ENCODE measurements around the gene COL27A1.

The COL27A1 gene

DNA sequence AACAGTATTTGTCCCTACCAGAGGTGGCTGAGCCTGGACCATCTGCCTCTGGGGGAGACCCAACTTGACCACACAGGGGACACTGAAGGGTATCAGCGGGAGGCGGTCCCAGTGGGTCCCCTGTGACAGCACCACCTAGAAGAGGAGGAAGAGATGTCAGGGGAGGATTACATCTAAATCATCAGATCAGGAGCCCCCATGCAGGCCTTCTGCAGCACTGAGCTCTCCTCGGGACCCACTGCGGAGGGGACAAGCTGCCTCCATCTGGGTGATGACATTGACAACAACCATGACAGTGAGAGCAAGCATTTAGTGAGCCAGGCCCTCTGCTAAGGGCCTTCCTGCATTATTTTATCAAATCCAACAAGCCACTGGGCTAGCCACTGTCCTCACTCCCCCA is 186.7 kb downstream of the COL27A1 start:
- Histone ChIP-seq H3K18ac (ENCODE audit: low read length) (no peak overlapping the region), H3K4me3 (ENCODE audit: low read length in 2 of 2) (no peak overlapping the region), H2BK5ac (ENCODE audit: low read length) (no peak overlapping the region), H3K4ac (ENCODE audit: low read length) (no peak overlapping the region), H3K79me1 (ENCODE audit: low read depth, low read length) (no peaks in the 10 kb centered on the region), H3K4me1 (ENCODE audit: control insufficient read depth in 2 of 2, insufficient read depth in 1 of 2, low read depth in 1 of 2, low read length in 2 of 2) (no peaks in the 10 kb centered on the region), H2BK120ac (ENCODE audit: low read depth, low read length) (no peak overlapping the region), H3K27ac (replicated peaks; ENCODE audit: low read length) (no peak overlapping the region), H3K36me3 (replicated peaks in 1 of 2; ENCODE audit: control insufficient read depth in 2 of 2, insufficient read depth in 2 of 2, low read length in 2 of 2) (peaks cover 30 to 75% of the 10 kb centered on the region in 2 donors), H3K27me3 (ENCODE audit: control insufficient read depth in 3 of 3, insufficient read depth in 3 of 3, low read depth in 1 of 3, low read length in 3 of 3) (no peaks in the 10 kb centered on the region), H4K91ac (ENCODE audit: low read depth, low read length, poor library complexity) (no peak overlapping the region), H2BK15ac (ENCODE audit: low read length) (no peak overlapping the region), H3K14ac (ENCODE audit: low read length) (no peak overlapping the region), H3K4me2 (ENCODE audit: insufficient read depth, low read length, poor library complexity, severe bottlenecking) (no peak overlapping the region), H3K23ac (ENCODE audit: low read depth, low read length, poor library complexity) (no peak overlapping the region), H2BK12ac (ENCODE audit: low read length) (no peak overlapping the region), H4K8ac (ENCODE audit: low read depth, low read length) (no peak overlapping the region), H3K9me3 (replicated peaks in 1 of 2; ENCODE audit: control insufficient read depth in 2 of 2, insufficient read depth in 1 of 2, low read depth in 1 of 2, low read length in 2 of 2) (no peaks in the 10 kb centered on the region), H3K9ac (ENCODE audit: low read depth, low read length, poor library complexity) (no peak overlapping the region), H2AFZ (ENCODE audit: low read length) (no peak overlapping the region), H2AK5ac (ENCODE audit: low read depth, low read length) (no peak overlapping the region)
- DNase-seq (ENCODE audit: low spot score): no peak
- no CpG with 5 or more reads among the region's 4 CpGs for WGBS, 2 donors (ENCODE audit: extremely low coverage in 2 of 2, insufficient read length in 2 of 2, insufficient replicate concordance in 1 of 2)

DNA sequence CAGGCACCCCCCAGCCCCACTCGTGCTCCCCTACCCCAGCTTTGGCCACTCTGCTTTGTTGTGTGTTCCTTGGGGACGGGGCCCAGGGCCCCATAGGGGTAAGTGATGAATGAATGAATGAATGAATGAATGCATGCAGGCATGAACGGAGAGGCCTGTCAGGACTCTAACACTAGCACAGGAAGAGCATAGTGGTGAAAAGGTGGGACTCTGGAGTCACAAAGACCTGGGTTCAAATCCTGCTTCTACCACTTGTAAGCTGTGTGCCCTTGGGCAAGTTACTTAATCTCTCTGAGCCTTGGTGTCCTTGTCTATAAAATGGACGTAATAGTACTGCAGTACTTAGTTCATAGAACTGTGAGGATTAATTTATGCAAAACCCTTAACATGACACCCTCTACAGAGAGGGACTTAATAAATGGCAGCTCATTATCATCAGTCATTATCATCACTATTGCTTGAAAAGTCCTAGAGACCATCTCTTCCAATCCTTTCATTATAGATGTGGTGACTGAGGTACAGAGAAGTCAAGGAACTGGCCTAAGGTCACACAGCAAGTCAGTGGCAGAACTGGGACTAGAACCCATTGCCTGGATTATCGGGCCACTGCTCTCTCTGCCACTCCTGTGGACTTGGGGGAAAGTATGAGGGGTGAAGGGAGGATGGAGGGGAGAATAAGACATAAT is 187.6 kb downstream of the COL27A1 start:
- H3K9me3 ChIP-seq (replicated peaks in 1 of 2; ENCODE audit: control insufficient read depth in 2 of 2, insufficient read depth in 1 of 2, low read depth in 1 of 2, low read length in 2 of 2): no peaks in the 10 kb centered on the region
- no peak overlapping the region for H2AFZ ChIP-seq (ENCODE audit: low read length)
- no peak overlapping the region for H2BK15ac ChIP-seq (ENCODE audit: low read length)
- H3K23ac ChIP-seq (ENCODE audit: low read depth, low read length, poor library complexity): no peak overlapping the region
- H3K4me1 ChIP-seq (ENCODE audit: control insufficient read depth in 2 of 2, insufficient read depth in 1 of 2, low read depth in 1 of 2, low read length in 2 of 2): peaks cover 0 to 2% of the 10 kb centered on the region in 2 donors
- H3K4me2 ChIP-seq (ENCODE audit: insufficient read depth, low read length, poor library complexity, severe bottlenecking): no peak overlapping the region
- no peaks in the 10 kb centered on the region for H3K79me1 ChIP-seq (ENCODE audit: low read depth, low read length)
- peaks cover 29 to 73% of the 10 kb centered on the region in 2 donors for H3K36me3 ChIP-seq (replicated peaks in 1 of 2; ENCODE audit: control insufficient read depth in 2 of 2, insufficient read depth in 2 of 2, low read length in 2 of 2)
- no peak overlapping the region for H4K91ac ChIP-seq (ENCODE audit: low read depth, low read length, poor library complexity)
- H2BK12ac ChIP-seq (ENCODE audit: low read length): no peak overlapping the region
- no peak overlapping the region for H2BK5ac ChIP-seq (ENCODE audit: low read length)
- no peak overlapping the region for H3K27ac ChIP-seq (replicated peaks; ENCODE audit: low read length)
- H3K9ac ChIP-seq (ENCODE audit: low read depth, low read length, poor library complexity): no peak overlapping the region
- no peaks in the 10 kb centered on the region for H3K27me3 ChIP-seq (ENCODE audit: control insufficient read depth in 3 of 3, insufficient read depth in 3 of 3, low read depth in 1 of 3, low read length in 3 of 3)
- no peak overlapping the region for H2AK5ac ChIP-seq (ENCODE audit: low read depth, low read length)
- no peak for DNase-seq (ENCODE audit: low spot score)
- H4K8ac ChIP-seq (ENCODE audit: low read depth, low read length): no peak overlapping the region
- no peak overlapping the region for H3K4me3 ChIP-seq (ENCODE audit: low read length in 2 of 2)
- no peak overlapping the region for H3K14ac ChIP-seq (ENCODE audit: low read length)
- no CpG with 5 or more reads among the region's 5 CpGs for WGBS, 2 donors (ENCODE audit: extremely low coverage in 2 of 2, insufficient read length in 2 of 2, insufficient replicate concordance in 1 of 2)
- no peak overlapping the region for H3K18ac ChIP-seq (ENCODE audit: low read length)
- no peak overlapping the region for H2BK120ac ChIP-seq (ENCODE audit: low read depth, low read length)
- H3K4ac ChIP-seq (ENCODE audit: low read length): no peak overlapping the region

DNA sequence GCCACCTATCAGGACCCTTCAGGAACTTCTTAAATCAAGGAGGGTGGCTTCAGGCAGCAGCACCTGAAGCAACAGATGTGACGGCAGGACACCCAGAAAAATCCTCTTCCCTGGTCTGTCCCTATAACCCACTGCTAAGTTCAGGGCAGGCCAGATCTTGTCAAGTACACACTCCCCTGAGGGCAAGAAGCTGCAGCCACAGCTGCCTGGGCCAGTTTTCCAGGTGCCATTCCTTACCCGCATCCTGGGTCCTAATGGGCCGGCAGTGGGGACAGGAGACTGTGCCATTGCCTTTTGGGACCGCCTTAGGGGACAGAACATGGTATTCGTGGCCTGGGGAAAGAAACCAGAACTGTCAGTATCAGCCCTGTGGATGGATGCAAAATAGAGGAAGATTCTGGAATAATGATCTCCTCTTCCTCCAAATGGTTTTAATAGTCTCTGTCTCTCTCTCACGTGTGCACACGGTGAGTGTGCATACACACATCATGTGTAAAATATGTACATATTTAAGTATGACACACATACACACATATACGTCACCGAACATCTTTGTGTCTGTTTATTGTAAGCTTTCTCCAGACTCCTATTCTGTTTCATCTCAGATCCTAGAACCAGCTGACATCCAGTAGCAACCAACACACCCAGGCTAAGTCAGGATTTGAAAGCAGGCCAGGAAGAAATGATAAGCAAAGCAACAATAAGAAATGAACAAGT is 188.3 kb downstream of the COL27A1 start:
- no peak overlapping the region for H2AFZ ChIP-seq (ENCODE audit: low read length)
- H2BK5ac ChIP-seq (ENCODE audit: low read length): no peak overlapping the region
- no peak for DNase-seq (ENCODE audit: low spot score)
- H3K27ac ChIP-seq (replicated peaks; ENCODE audit: low read length): no peak overlapping the region
- H2BK120ac ChIP-seq (ENCODE audit: low read depth, low read length): no peak overlapping the region
- peaks cover under 1 to 9% of the 10 kb centered on the region in 2 donors for H3K4me1 ChIP-seq (ENCODE audit: control insufficient read depth in 2 of 2, insufficient read depth in 1 of 2, low read depth in 1 of 2, low read length in 2 of 2)
- no peaks in the 10 kb centered on the region for H3K27me3 ChIP-seq (ENCODE audit: control insufficient read depth in 3 of 3, insufficient read depth in 3 of 3, low read depth in 1 of 3, low read length in 3 of 3)
- H3K23ac ChIP-seq (ENCODE audit: low read depth, low read length, poor library complexity): no peak overlapping the region
- H3K4me3 ChIP-seq (ENCODE audit: low read length in 2 of 2): no peak overlapping the region
- H2BK12ac ChIP-seq (ENCODE audit: low read length): no peak overlapping the region
- H3K14ac ChIP-seq (ENCODE audit: low read length): no peak overlapping the region
- H4K8ac ChIP-seq (ENCODE audit: low read depth, low read length): no peak overlapping the region
- H3K4ac ChIP-seq (ENCODE audit: low read length): no peak overlapping the region
- H4K91ac ChIP-seq (ENCODE audit: low read depth, low read length, poor library complexity): no peak overlapping the region
- no peak overlapping the region for H2BK15ac ChIP-seq (ENCODE audit: low read length)
- no peaks in the 10 kb centered on the region for H3K79me1 ChIP-seq (ENCODE audit: low read depth, low read length)
- no peak overlapping the region for H3K9ac ChIP-seq (ENCODE audit: low read depth, low read length, poor library complexity)
- H2AK5ac ChIP-seq (ENCODE audit: low read depth, low read length): no peak overlapping the region
- H3K9me3 ChIP-seq (replicated peaks in 1 of 2; ENCODE audit: control insufficient read depth in 2 of 2, insufficient read depth in 1 of 2, low read depth in 1 of 2, low read length in 2 of 2): no peaks in the 10 kb centered on the region
- no peak overlapping the region for H3K4me2 ChIP-seq (ENCODE audit: insufficient read depth, low read length, poor library complexity, severe bottlenecking)
- no CpG with 5 or more reads among the region's 9 CpGs for WGBS, 2 donors (ENCODE audit: extremely low coverage in 2 of 2, insufficient read length in 2 of 2, insufficient replicate concordance in 1 of 2)
- H3K18ac ChIP-seq (ENCODE audit: low read length): no peak overlapping the region
- H3K36me3 ChIP-seq (replicated peaks in 1 of 2; ENCODE audit: control insufficient read depth in 2 of 2, insufficient read depth in 2 of 2, low read length in 2 of 2): peaks cover 25 to 75% of the 10 kb centered on the region in 2 donors

DNA sequence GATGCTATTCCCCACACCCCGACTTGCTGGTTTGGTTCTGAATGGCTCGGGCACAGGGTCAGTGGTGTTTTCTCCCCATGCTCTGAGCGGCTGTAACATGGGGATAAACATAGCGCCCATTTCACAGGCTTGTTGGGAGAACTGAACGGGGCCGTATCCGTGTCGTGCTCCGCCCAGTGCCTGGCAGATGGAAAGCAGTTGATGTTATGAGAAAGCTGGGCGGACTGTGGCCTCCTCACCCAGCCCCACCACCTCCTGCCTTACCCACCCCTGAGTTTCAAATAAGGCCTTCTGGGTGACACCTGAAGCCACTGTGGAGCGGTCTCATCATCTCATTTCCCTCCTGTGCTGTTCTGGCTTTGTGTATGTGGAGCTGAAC is 188.8 kb downstream of the COL27A1 start:
- H2BK12ac ChIP-seq (ENCODE audit: low read length): no peak overlapping the region
- H3K79me1 ChIP-seq (ENCODE audit: low read depth, low read length): no peaks in the 10 kb centered on the region
- no peak overlapping the region for H2BK120ac ChIP-seq (ENCODE audit: low read depth, low read length)
- H3K36me3 ChIP-seq (replicated peaks in 1 of 2; ENCODE audit: control insufficient read depth in 2 of 2, insufficient read depth in 2 of 2, low read length in 2 of 2): peaks cover 25 to 81% of the 10 kb centered on the region in 2 donors
- H3K4me1 ChIP-seq (ENCODE audit: control insufficient read depth in 2 of 2, insufficient read depth in 1 of 2, low read depth in 1 of 2, low read length in 2 of 2): peaks cover 6 to 13% of the 10 kb centered on the region in 2 donors
- no peak for DNase-seq (ENCODE audit: low spot score)
- peak overlapping the region; percentile 0 for H3K9ac ChIP-seq (ENCODE audit: low read depth, low read length, poor library complexity)
- no peak overlapping the region for H3K27ac ChIP-seq (replicated peaks; ENCODE audit: low read length)
- WGBS, 2 donors (ENCODE audit: extremely low coverage in 2 of 2, insufficient read length in 2 of 2, insufficient replicate concordance in 1 of 2): no CpG with 5 or more reads among the region's 11 CpGs
- no peak overlapping the region for H2AK5ac ChIP-seq (ENCODE audit: low read depth, low read length)
- H3K4me3 ChIP-seq (ENCODE audit: low read length in 2 of 2): no peak overlapping the region
- no peaks in the 10 kb centered on the region for H3K9me3 ChIP-seq (replicated peaks in 1 of 2; ENCODE audit: control insufficient read depth in 2 of 2, insufficient read depth in 1 of 2, low read depth in 1 of 2, low read length in 2 of 2)
- no peak overlapping the region for H4K8ac ChIP-seq (ENCODE audit: low read depth, low read length)
- H2BK15ac ChIP-seq (ENCODE audit: low read length): no peak overlapping the region
- no peak overlapping the region for H3K18ac ChIP-seq (ENCODE audit: low read length)
- H2BK5ac ChIP-seq (ENCODE audit: low read length): no peak overlapping the region
- no peaks in the 10 kb centered on the region for H3K27me3 ChIP-seq (ENCODE audit: control insufficient read depth in 3 of 3, insufficient read depth in 3 of 3, low read depth in 1 of 3, low read length in 3 of 3)
- no peak overlapping the region for H3K4ac ChIP-seq (ENCODE audit: low read length)
- no peak overlapping the region for H3K23ac ChIP-seq (ENCODE audit: low read depth, low read length, poor library complexity)
- no peak overlapping the region for H4K91ac ChIP-seq (ENCODE audit: low read depth, low read length, poor library complexity)
- no peak overlapping the region for H3K14ac ChIP-seq (ENCODE audit: low read length)
- no peak overlapping the region for H2AFZ ChIP-seq (ENCODE audit: low read length)
- H3K4me2 ChIP-seq (ENCODE audit: insufficient read depth, low read length, poor library complexity, severe bottlenecking): no peak overlapping the region

All from neuronal stem cell (in vitro differentiated cells).